Measurements from ENCODE around the gene ADAM30. TPM values are rescaled to one million over a fixed set of nuclear protein-coding genes. Genes with fewer than 3 reads are reported as not detected.

The ADAM30 gene
- total RNA-seq, 1 experiment from 2014 or later, result not detected

GRCh38 chr1:119920104-119920968 lies 24.0 kb upstream of the ADAM30 start:
- Histone ChIP-seq H3K9ac (ENCODE audit: low read length) (no peak overlapping the region), H3K27me3 (ENCODE audit: low read length) (no peaks in the 10 kb centered on the region), H3K9me2 (replicated peaks; ENCODE audit: low read length) (no peaks in the 10 kb centered on the region), H4K20me1 (ENCODE audit: low read length) (no peaks in the 10 kb centered on the region), H3K9me3 (ENCODE audit: low read length) (no peaks in the 10 kb centered on the region), H3K4me3 (ENCODE audit: low read length) (no peak overlapping the region), H3K27ac (ENCODE audit: low read length) (no peak overlapping the region), H3K36me3 (ENCODE audit: low read depth, low read length) (peaks cover 59% of the 10 kb centered on the region), H3K4me1 (ENCODE audit: insufficient read depth, low read length) (no peaks in the 10 kb centered on the region), H3F3A (ENCODE audit: low read length, unreplicated experiment) (no peaks in the 10 kb centered on the region), H3K79me2 (ENCODE audit: low read length) (no peaks in the 10 kb centered on the region), H3K4me2 (ENCODE audit: low read length) (no peak overlapping the region), H2AFZ (ENCODE audit: low read length) (no peak overlapping the region)
- ATAC-seq (no peak), DNase-seq (no peak)
- CTCF ChIA-PET, result no interaction called here
- intact Hi-C loops (cut with micrococcal nuclease), result no loop called here
- POLR2A ChIA-PET (ENCODE audit: unreplicated experiment), result no interaction called here
- no TSS peak for BruUV-seq (replicated peaks)
- no peak for TF ChIP-seq EZH2phosphoT487 (IDR thresholded peaks at IDR 0.05; ENCODE audit: borderline replicate concordance, low read length)
- TF ChIP-seq EZH2 (IDR thresholded peaks at IDR 0.05; ENCODE audit: low read length, unreplicated experiment), result no peak
- TF ChIP-seq CTCF (conservative IDR thresholded peaks at IDR 0.05; ENCODE audit: low read depth, low read length), result no peak

- Histone ChIP-seq H3K36me3 (ENCODE audit: low read depth, low read length) (peaks cover 63% of the 10 kb centered on the region), H3F3A (ENCODE audit: low read length, unreplicated experiment) (no peaks in the 10 kb centered on the region)
- BruUV-seq (replicated peaks), result no TSS peak
Observed at GRCh38 chr1:119919241-119919640, 22.9 kb upstream of the ADAM30 start.

More at GRCh38 chr1:119919241-119919640, 22.9 kb upstream of the ADAM30 start:
- no peak overlapping the region for H2AFZ ChIP-seq (ENCODE audit: low read length)
- ChIA-PET POLR2A (ENCODE audit: unreplicated experiment) (no interaction called here), CTCF (no interaction called here)
- H4K20me1 ChIP-seq (ENCODE audit: low read length), result no peaks in the 10 kb centered on the region
- H3K79me2 ChIP-seq (ENCODE audit: low read length), result no peaks in the 10 kb centered on the region
- ATAC-seq (no peak), DNase-seq (no peak)
- no peak overlapping the region for H3K4me3 ChIP-seq (ENCODE audit: low read length)
- TF ChIP-seq CTCF (conservative IDR thresholded peaks at IDR 0.05; ENCODE audit: low read depth, low read length) (no peak), EZH2phosphoT487 (IDR thresholded peaks at IDR 0.05; ENCODE audit: borderline replicate concordance, low read length) (no peak), EZH2 (IDR thresholded peaks at IDR 0.05; ENCODE audit: low read length, unreplicated experiment) (no peak)
- no peaks in the 10 kb centered on the region for H3K4me1 ChIP-seq (ENCODE audit: insufficient read depth, low read length)
- H3K9me2 ChIP-seq (replicated peaks; ENCODE audit: low read length), result no peaks in the 10 kb centered on the region
- no peaks in the 10 kb centered on the region for H3K27me3 ChIP-seq (ENCODE audit: low read length)
- no peak overlapping the region for H3K27ac ChIP-seq (ENCODE audit: low read length)
- intact Hi-C loops (cut with micrococcal nuclease), result no loop called here
- H3K9me3 ChIP-seq (ENCODE audit: low read length), result no peaks in the 10 kb centered on the region
- H3K4me2 ChIP-seq (ENCODE audit: low read length), result no peak overlapping the region
- no peak overlapping the region for H3K9ac ChIP-seq (ENCODE audit: low read length)
